Heart right ventricle (tissue), 16 donors: ENCODE results near the gene TFEB. TPM values are rescaled to one million over a fixed set of nuclear protein-coding genes. Genes with fewer than 3 reads are reported as not detected.

Experiments used
- ATAC-seq, 8 donors: fragments of 200-7000 bp; cut with Tn5 transposase; one replicate each; pipeline ENCODE4 v1.9.1; 2020; ENCODE audit warnings: mild to moderate bottlenecking in 8 of 8, moderate library complexity in 8 of 8, moderate number of reproducible peaks in 1 of 8
- DNase-seq, 2 donors: peaks; one replicate each; pipeline ENCODE4 v3.0.0-alpha.2; 2020
- H3K27ac ChIP-seq, 10 donors: fragments of 200-600 bp; sonication (generic) in 2 of 10; one replicate each; pipeline versions ENCODE4 v1.5.0 to v1.8.0; 2020 to 2022; ENCODE audit warnings: mild to moderate bottlenecking in 3 of 10
- H3K27me3 ChIP-seq, 7 donors: fragments of 200-600 bp; one replicate each; pipeline ENCODE4 v1.8.0; 2021 to 2022; ENCODE audit warnings: mild to moderate bottlenecking in 2 of 7
- H3K36me3 ChIP-seq, 9 donors: fragments of 200-600 bp; sonication (generic) in 1 of 9; one replicate each; pipeline versions ENCODE4 v1.5.0 to v1.8.0; 2020 to 2022; ENCODE audit warnings: mild to moderate bottlenecking in 2 of 9
- H3K4me1 ChIP-seq, 9 donors: fragments of 200-600 bp; sonication (generic) in 1 of 9; one replicate each; pipeline versions ENCODE4 v1.5.0 to v1.8.0; 2020 to 2022; ENCODE audit warnings: mild to moderate bottlenecking in 4 of 9
- H3K4me3 ChIP-seq, 10 donors: fragments of 200-600 bp; sonication (generic) in 2 of 10; one replicate each; pipeline versions ENCODE4 v1.5.0 to v1.8.0; 2020 to 2022; ENCODE audit warnings: mild to moderate bottlenecking in 7 of 10, moderate library complexity in 2 of 10
- H3K9me3 ChIP-seq, 11 donors: fragments of 200-600 bp in 10 of 11; sonication (generic) in 2 of 11; one replicate each; pipeline versions ENCODE4 v1.5.0 to v1.8.0; 2013 to 2022; ENCODE audit warnings: mild to moderate bottlenecking in 2 of 11, control low read depth in 1 of 11, moderate library complexity in 1 of 11
- CTCF ChIP-seq, 9 donors: fragments of 200-600 bp; sonication (generic) in 2 of 9; IDR thresholded peaks; one replicate each; pipeline versions ENCODE4 v1.5.0 to v1.8.0; 2021 to 2022; ENCODE audit warnings: antibody characterized with exemption in 9 of 9, mild to moderate bottlenecking in 5 of 9, moderate library complexity in 1 of 9
- WGBS, 2 donors: extraction: QIAGEN DNeasy Blood & Tissue Kit; methylation state at CpG; one replicate each; pipeline ENCODE4 v1.1.7; 2013; ENCODE audit warnings: inconsistent platforms in 1 of 2; 5-methylcytosine and 5-hydroxymethylcytosine counted together
- intact Hi-C, 10 donors: fragments of 100-400 bp; cut with DNase I; formaldehyde crosslinking; loops; one replicate each; pipeline versions ENCODE4 v1.11.1 to v1.14.2; 2022
- polyA plus RNA-seq, 2 donors: library from polyadenylated mRNA; stranded (reverse); fragments of 200-250 nt; gene quantifications; one replicate each; pipeline ENCODE4 v1.2.3, GENCODE V29; 2013
- total RNA-seq, 10 donors: library from RNA; stranded (reverse); fragmentation: NEBNext Ultra II Directional in 3 of 10; extraction: Animal tissue kit (Norgen Biotek cat#: 25700) in 3 of 10; gene quantifications; one replicate each; pipeline versions ENCODE4 v1.2.1 to v1.2.4, GENCODE V29; 2021 to 2023
- donor health status: Arrhythmogenic right ventricular cardiomyopathy.
- donor health status: ischemic (EF 13 %, LVEDD 7.1; RV severe dilation, severe dysfunction).
- donor health status: healthy with polysubstance abuse.
- donor health status: DM: no; HTN: yes; CAD: no.
- donor health status: DM: no; HTN: no; CAD: no.
- donor health status: ischemic (EF 25% LVEDD 6.9; RV normal size, moderate dysfunction).
- donor health status: ischemic (EF 25% LVEDD 5.7; RV mildly dilated, moderate dysfunction).
- donor health status: healthy.
- donor health status: DM: yes; HTN: yes; CAD: no.
- donor health status: Ischemic cardiomyopathy.
- donor health status: ischemic (EF 35%, LVEDD 5.7; RV mildly dilated, moderate dysfunction).
- donor health status: nonischemic (EF 11% LVEDD 7.7; RV severe dilation, severe dysfunction).
- donor health status: DM: yes; HTN: yes; CAD: no.
- donor health status: PGD.
- donor health status: ischemic (EF 29% LVEDD 5.4; RV normal size, mild dysfunction).
- donor health status: nonischemic (EF 23%, LVEDD 6.1; RV moderate dilation, normal function).

The TFEB gene
- total and polyA plus RNA-seq, 12 donors, result 29.2 to 52.3 (median 39.6) TPM

GRCh38 chr6:41781366-41781730 is 45.9 kb upstream of the TFEB start:
- intact Hi-C loops, result loop anchor here in 9 of 10 donors (2.0 to 10.0 kb wide), 9 partner anchors 44 to 433 kb away; partner anchors contain the start of genes MRPS10 (in 2 of the 9), USP49 (in 2 of the 9) and TFEB (in 1 of the 9)
- no peaks in the 10 kb centered on the region for H3K27me3 ChIP-seq
- peak overlapping the region in 9 of 10 donors; percentile 65 to 99 (median 89) for H3K4me3 ChIP-seq
- 12 to 16% methylated on average over 3 of the region's 3 CpGs for WGBS, 2 donors
- H3K36me3 ChIP-seq, result peaks cover 0 to 32% (median 4%) of the 10 kb centered on the region in 9 donors
- no peak for TF ChIP-seq CTCF (IDR thresholded peaks at IDR 0.05)
- peaks cover 22 to 69% (median 49%) of the 10 kb centered on the region in 9 donors for H3K4me1 ChIP-seq
- ATAC-seq, result peak in 5 of 8 donors; percentile 0 to 12 (median 1)
- DNase-seq, result peak in 1 of 2 donors; percentile 47
- H3K27ac ChIP-seq, result peak overlapping the region; percentile 66 to 99 (median 94)
- H3K9me3 ChIP-seq, result no peaks in the 10 kb centered on the region

- peak; percentile 39 to 81 (median 70) for ATAC-seq
These were observed 45.4 kb upstream of the TFEB start, which contains the start of gene PRICKLE4 for GRCh38 chr6:41780551-41781365. TSS of gene PRICKLE4 (plus strand) at chr6:41780782. CDS start at chr6:41783474, 2,692 bp downstream.

DNA sequence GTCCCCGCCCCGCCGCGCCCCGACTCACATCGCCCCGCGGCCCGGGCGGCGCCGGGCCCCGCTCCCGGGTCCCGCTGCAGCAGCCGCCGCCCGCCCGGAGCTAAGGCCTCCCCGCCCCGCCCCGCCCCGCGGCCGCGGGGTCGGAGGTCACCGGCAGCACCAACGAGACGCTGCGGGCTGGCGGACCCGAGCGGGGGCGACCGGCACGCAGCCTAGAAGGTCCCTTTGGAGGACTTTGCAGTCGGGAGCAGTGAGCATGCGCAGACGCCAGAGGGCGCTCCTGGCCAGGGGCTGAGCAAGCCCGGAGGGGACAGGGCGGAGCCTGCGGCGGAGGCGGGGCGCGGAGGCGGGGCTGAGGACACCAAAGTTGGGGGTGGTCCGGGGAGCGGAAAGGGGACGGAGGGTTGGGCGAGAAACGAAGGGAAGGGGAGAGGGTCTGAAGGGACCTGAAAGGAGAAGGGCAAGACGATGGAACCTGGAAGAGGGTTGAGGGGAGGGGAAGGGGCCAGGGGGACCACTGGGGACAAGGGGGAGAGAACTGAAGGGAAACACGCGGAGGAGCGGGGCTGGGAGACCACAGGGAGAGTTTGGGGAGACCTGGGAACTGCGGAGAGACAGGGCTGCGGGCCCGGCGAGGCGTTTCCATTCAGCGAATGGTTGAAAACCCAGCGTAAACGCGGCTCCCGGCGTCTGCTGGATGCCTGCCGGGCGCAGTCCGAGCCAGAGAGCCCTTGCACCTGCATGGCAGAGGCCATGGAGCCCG is 44.6 kb upstream of the TFEB start, which contains the start of gene FRS3:
Gene FRS3 (minus strand): TSS at position 113 of the 763 bp plus-strand sequence. CDS start 2,913 bp downstream, outside the sequence.
- intact Hi-C loops, result loop anchor here (1.0 to 10.0 kb wide), 17 partner anchors 43 to 435 kb away; partner anchors contain the start of genes TFEB (in 4 of the 10), MRPS10 (in 2 of the 10), USP49 (in 2 of the 10) and GUCA1A (in 1 of the 10)
- peaks cover 0 to 39% (median 11%) of the 10 kb centered on the region in 9 donors for H3K36me3 ChIP-seq
- no peaks in the 10 kb centered on the region for H3K9me3 ChIP-seq
- H3K4me3 ChIP-seq, result peak within 1 kb of the TSS; percentile 65 to 99 (median 90)
- H3K27me3 ChIP-seq, result no peaks in the 10 kb centered on the region
- H3K4me1 ChIP-seq, result peaks cover 11 to 59% (median 35%) of the 10 kb centered on the region in 9 donors
- WGBS, 2 donors, result 0 to 1% methylated on average over 60 to 73 of the region's 73 CpGs
- DNase-seq (peak; percentile 98 to 100), ATAC-seq (peak; percentile 92 to 97 (median 94))
- peak; percentile 87 to 98 (median 94) for TF ChIP-seq CTCF (IDR thresholded peaks at IDR 0.05)
- H3K27ac ChIP-seq, result peak within 1 kb of the TSS; percentile 66 to 99 (median 94)

More at GRCh38 chr6:41780551-41781365, 45.4 kb upstream of the TFEB start, which contains the start of gene PRICKLE4:
- H3K9me3 ChIP-seq, result no peaks in the 10 kb centered on the region
- no peaks in the 10 kb centered on the region for H3K27me3 ChIP-seq
- peaks cover 17 to 67% (median 43%) of the 10 kb centered on the region in 9 donors for H3K4me1 ChIP-seq
- TF ChIP-seq CTCF (IDR thresholded peaks at IDR 0.05), result no peak
- WGBS, 2 donors, result 1 to 2% methylated on average over 24 to 36 of the region's 36 CpGs
- intact Hi-C loops, result loop anchor here (1.0 to 10.0 kb wide), 10 partner anchors 43 to 434 kb away; partner anchors contain the start of genes MRPS10 (in 2 of the 10), USP49 (in 2 of the 10) and TFEB (in 1 of the 10)
- H3K36me3 ChIP-seq, result peaks cover 0 to 37% (median 5%) of the 10 kb centered on the region in 9 donors
- peak; percentile 63 to 73 for DNase-seq
- peak within 1 kb of the TSS; percentile 65 to 99 (median 90) for H3K4me3 ChIP-seq
- peak within 1 kb of the TSS; percentile 66 to 99 (median 94) for H3K27ac ChIP-seq
